Testis (tissue), 3 donors: ENCODE data around the gene MRE11. TPM values are rescaled to one million over a fixed set of nuclear protein-coding genes. Genes with fewer than 3 reads are reported as not detected.

Experiments used
- DNase-seq: peaks from one replicate; pipeline ENCODE4 v3.0.0-alpha.2; 2019
- H3K27ac ChIP-seq, 2 donors: fragments of 200-600 bp; sonication (generic); one replicate each; pipeline ENCODE4 v1.5.1; 2019
- H3K27me3 ChIP-seq: fragments of 200-600 bp; sonication (generic); one replicate; pipeline ENCODE4 v1.5.1; 2019
- H3K36me3 ChIP-seq: fragments of 200-600 bp; sonication (generic); one replicate; pipeline ENCODE4 v1.5.1; 2017; ENCODE audit warnings: low read depth; ENCODE audit errors: missing control alignments
- H3K4me1 ChIP-seq: fragments of 200-600 bp; sonication (generic); one replicate; pipeline ENCODE4 v1.5.1; 2019
- H3K4me3 ChIP-seq, 2 donors: fragments of 200-600 bp; sonication (generic); one replicate each; pipeline ENCODE4 v1.5.1; 2017 to 2019
- H3K9me3 ChIP-seq: fragments of 200-600 bp; sonication (generic); one replicate; pipeline ENCODE4 v1.5.1; 2017
- POLR2A ChIP-seq: fragments of 450-650 bp; IDR thresholded peaks from one replicate; pipeline ENCODE4 v1.6.1; 2017; ENCODE audit warnings: antibody characterized with exemption, mild to moderate bottlenecking, moderate library complexity
- WGBS, 2 donors: methylation state at CpG; one replicate each; pipeline ENCODE4 v1.1.5; 2018; 5-methylcytosine and 5-hydroxymethylcytosine counted together
- intact Hi-C: fragments of 100-400 bp; cut with DNase I; formaldehyde crosslinking; loops from one replicate; pipeline ENCODE4 v1.15.1; 2023; ENCODE audit warnings: low total_unique reads
- polyA plus RNA-seq: library from polyadenylated mRNA; stranded (reverse); fragments of 350-450 nt; fragmentation: Illumina TruSeq; extraction: RNeasy Lipid Tissue Mini Kit (QIAGEN cat#74804); gene quantifications from one replicate; pipeline ENCODE4 v1.2.3, GENCODE V29; 2014; ENCODE audit warnings: low read depth, low replicate concordance; ENCODE audit not compliant: insufficient read depth
- total RNA-seq, 2 donors: library from RNA; depleted of rRNA; stranded (reverse); fragments of >200 nt; gene quantifications; one replicate each; pipeline ENCODE4 v1.2.3, GENCODE V29; 2016
- TF ChIP-seq, protein P1 (sequence below), 3 experiments: fragments of 450-650 bp in 2 of 3; fragments of 200-600 bp in 1 of 3; sonication (generic) in 1 of 3; IDR thresholded peaks; one replicate each; pipeline ENCODE4 v1.5.1; 2016 to 2019; ENCODE audit warnings: antibody characterized with exemption in 3 of 3, mild to moderate bottlenecking in 2 of 3, moderate library complexity in 1 of 3

MRE11 gene
- total and polyA plus RNA-seq, 3 donors from 2014 or later = 9.2 to 19.8 (median 15.2) TPM

DNA sequence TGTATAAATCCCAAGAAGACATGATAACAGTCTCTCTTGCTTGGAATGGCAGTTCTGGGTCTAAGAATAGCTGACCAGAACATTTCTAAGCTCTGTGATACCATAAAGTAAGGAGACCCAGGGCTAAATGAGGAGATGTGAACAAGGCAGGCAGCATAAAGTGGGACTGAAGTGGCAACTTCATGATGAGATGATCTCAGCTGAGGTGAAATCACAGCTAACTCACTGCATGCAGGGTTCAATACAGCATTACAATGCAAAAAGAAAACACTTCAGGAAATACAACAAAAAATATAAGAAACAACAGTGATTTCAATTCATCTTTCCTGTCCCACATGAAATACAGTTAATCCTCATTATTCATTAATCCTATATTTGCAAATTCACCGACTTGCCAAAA is 44.6 kb downstream of the MRE11 start:
- WGBS, 2 donors = 94 to 98% methylated on average over 1 of the region's 1 CpG
- intact Hi-C loops = no loop called here
- Histone ChIP-seq H3K4me1 (no peaks in the 10 kb centered on the region), H3K4me3 (no peak overlapping the region), H3K27me3 (no peaks in the 10 kb centered on the region), H3K27ac (no peak overlapping the region), H3K36me3 (no peaks in the 10 kb centered on the region), H3K9me3 (no peaks in the 10 kb centered on the region)
- no peak for DNase-seq
- TF ChIP-seq POLR2A = no peak
- TF ChIP-seq, protein P1, sequence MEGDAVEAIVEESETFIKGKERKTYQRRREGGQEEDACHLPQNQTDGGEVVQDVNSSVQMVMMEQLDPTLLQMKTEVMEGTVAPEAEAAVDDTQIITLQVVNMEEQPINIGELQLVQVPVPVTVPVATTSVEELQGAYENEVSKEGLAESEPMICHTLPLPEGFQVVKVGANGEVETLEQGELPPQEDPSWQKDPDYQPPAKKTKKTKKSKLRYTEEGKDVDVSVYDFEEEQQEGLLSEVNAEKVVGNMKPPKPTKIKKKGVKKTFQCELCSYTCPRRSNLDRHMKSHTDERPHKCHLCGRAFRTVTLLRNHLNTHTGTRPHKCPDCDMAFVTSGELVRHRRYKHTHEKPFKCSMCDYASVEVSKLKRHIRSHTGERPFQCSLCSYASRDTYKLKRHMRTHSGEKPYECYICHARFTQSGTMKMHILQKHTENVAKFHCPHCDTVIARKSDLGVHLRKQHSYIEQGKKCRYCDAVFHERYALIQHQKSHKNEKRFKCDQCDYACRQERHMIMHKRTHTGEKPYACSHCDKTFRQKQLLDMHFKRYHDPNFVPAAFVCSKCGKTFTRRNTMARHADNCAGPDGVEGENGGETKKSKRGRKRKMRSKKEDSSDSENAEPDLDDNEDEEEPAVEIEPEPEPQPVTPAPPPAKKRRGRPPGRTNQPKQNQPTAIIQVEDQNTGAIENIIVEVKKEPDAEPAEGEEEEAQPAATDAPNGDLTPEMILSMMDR (IDR thresholded peaks at IDR 0.05) = no peak

DNA sequence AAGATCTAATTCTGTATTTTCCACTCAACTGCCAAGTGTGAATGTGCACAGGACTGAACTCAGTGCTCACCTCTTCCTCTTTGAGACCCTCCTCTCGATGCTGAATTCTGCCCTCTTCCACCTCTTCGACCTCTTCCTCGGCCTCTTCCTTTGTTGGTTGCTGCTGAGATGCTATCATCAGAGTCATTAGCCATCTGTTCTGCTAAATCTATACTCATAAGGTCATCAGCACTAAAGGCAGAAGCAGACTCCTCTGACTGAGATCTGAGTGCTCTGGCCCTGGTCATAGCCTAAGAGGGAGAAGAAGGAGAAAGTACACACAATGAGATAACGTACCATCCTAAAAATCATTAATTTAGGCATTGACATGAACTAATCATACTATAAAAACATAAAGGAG is 46.5 kb downstream of the MRE11 start:
- 80 to 87% methylated on average over 4 of the region's 4 CpGs for WGBS, 2 donors
- TF ChIP-seq, protein P1 (IDR thresholded peaks at IDR 0.05) = no peak
- H3K4me1 ChIP-seq = no peaks in the 10 kb centered on the region
- H3K9me3 ChIP-seq = no peaks in the 10 kb centered on the region
- H3K4me3 ChIP-seq = no peak overlapping the region
- no peaks in the 10 kb centered on the region for H3K27me3 ChIP-seq
- DNase-seq = no peak
- intact Hi-C loops = no loop called here
- no peak overlapping the region for H3K27ac ChIP-seq
- no peaks in the 10 kb centered on the region for H3K36me3 ChIP-seq

DNA sequence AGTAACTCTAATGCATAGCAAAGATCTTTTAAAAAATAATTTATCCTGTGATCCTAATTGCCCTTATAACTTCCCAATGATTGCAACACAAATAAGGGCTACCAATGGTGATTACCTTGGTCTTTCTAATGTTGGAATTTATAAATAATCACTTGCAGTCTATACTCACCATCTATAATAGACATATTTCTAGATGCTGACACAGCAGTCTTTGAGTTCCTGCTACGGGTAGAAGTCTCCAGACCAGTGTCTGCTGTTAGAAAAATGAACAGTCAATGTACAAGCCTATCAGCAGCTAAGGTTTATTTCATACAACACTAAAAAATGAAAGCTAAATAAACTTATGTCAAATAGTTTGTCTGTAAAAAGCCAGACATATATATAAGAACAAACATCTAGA is 48.0 kb downstream of the MRE11 start:
- no peak for DNase-seq
- H3K27me3 ChIP-seq = no peaks in the 10 kb centered on the region
- H3K4me1 ChIP-seq = no peaks in the 10 kb centered on the region
- H3K9me3 ChIP-seq = no peaks in the 10 kb centered on the region
- no peaks in the 10 kb centered on the region for H3K36me3 ChIP-seq
- no peak overlapping the region for H3K27ac ChIP-seq
- TF ChIP-seq, protein P1 (IDR thresholded peaks at IDR 0.05) = no peak
- no peak for TF ChIP-seq POLR2A
- H3K4me3 ChIP-seq = no peak overlapping the region
- intact Hi-C loops = no loop called here
- 89 to 95% methylated on average over 1 of the region's 1 CpG for WGBS, 2 donors

DNA sequence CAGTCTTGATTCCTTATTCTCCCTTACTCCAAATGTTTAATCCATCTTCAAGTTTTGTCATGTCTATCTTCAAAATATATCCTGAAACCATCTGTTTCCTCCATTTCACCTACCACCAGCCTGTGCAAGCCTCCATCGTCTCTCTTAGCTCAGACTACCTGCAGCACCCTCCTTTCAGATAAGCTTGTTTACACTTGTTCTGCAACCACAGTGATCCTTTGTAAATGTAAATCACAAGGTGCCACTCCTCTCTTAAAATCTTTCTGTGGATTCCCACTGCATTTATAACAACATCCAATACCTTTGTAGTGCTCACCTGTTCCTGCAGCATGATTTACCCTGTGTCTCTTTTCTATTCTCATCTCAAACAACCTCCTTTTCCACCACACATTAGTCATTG is 60.6 kb downstream of the MRE11 start:
- H3K27me3 ChIP-seq = no peaks in the 10 kb centered on the region
- intact Hi-C loops = no loop called here
- H3K4me1 ChIP-seq = no peaks in the 10 kb centered on the region
- WGBS, 2 donors = 51 to 58% methylated on average over 1 of the region's 1 CpG
- DNase-seq = no peak
- TF ChIP-seq, protein P1 (IDR thresholded peaks at IDR 0.05) = no peak
- no peak for TF ChIP-seq POLR2A
- H3K36me3 ChIP-seq = peaks cover 3% of the 10 kb centered on the region
- H3K4me3 ChIP-seq = no peak overlapping the region
- no peaks in the 10 kb centered on the region for H3K9me3 ChIP-seq
- H3K27ac ChIP-seq = no peak overlapping the region

DNA sequence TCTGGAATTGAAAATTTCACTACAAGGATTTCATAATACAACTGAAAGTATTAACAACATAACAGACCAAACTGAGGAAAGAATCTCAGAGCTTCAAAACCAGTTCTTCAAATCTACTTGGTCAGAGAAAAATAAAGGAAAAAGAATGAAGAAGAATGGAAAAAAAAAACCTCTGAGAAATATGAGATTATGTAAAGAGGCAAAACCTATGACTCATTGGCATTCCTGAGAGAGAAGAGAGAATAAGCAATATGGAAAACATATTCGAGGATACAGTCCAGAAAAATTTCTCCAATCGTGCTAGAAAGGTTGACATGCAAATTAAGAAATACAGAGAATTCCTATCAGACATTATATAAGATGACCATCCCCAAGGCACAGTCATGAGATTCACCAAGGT is 69.0 kb downstream of the MRE11 start:
- TF ChIP-seq, protein P1 (IDR thresholded peaks at IDR 0.05) = no peak
- TF ChIP-seq POLR2A = no peak
- DNase-seq = no peak
- Histone ChIP-seq H3K27ac (no peak overlapping the region), H3K4me3 (no peak overlapping the region), H3K9me3 (no peaks in the 10 kb centered on the region), H3K27me3 (no peaks in the 10 kb centered on the region), H3K4me1 (no peaks in the 10 kb centered on the region), H3K36me3 (no peaks in the 10 kb centered on the region)
- intact Hi-C loops = no loop called here
- WGBS, 2 donors = 92 to 97% methylated on average over 2 of the region's 2 CpGs
